Esophagus muscularis mucosa (tissue), 4 donors: ENCODE results near the gene MEGF6. TPM values are rescaled to one million over a fixed set of nuclear protein-coding genes. Genes with fewer than 3 reads are reported as not detected.

Experiments
- DNase-seq: peaks from one replicate; pipeline ENCODE4 v3.0.0-alpha.2; 2017; ENCODE audit errors: extremely low spot score
- H3K27ac ChIP-seq, 4 donors: fragments of 200-600 bp; sonication (generic); replicated peaks in 1 of 4; 1 replicate in 3 of 4; 2 replicates in 1 of 4; pipeline ENCODE4 v1.5.1; 2016 to 2019; ENCODE audit warnings: mild to moderate bottlenecking in 1 of 4
- H3K27me3 ChIP-seq, 4 donors: fragments of 200-600 bp; sonication (generic); one replicate each; pipeline versions ENCODE4 v1.5.1 to v1.6.0; 2016 to 2019
- H3K36me3 ChIP-seq, 4 donors: fragments of 200-600 bp; sonication (generic); one replicate each; pipeline ENCODE4 v1.5.1; 2016 to 2019
- H3K4me1 ChIP-seq, 4 donors: fragments of 200-600 bp; sonication (generic); one replicate each; pipeline ENCODE4 v1.5.1; 2016 to 2019
- H3K4me3 ChIP-seq, 4 donors: fragments of 200-600 bp; sonication (generic); 1 replicate in 2 of 4; 2 replicates in 2 of 4; pipeline ENCODE4 v1.5.1; 2016 to 2019; ENCODE audit warnings: mild to moderate bottlenecking in 4 of 4, moderate library complexity in 1 of 4
- H3K9me3 ChIP-seq, 4 donors: fragments of 200-600 bp; sonication (generic); 1 replicate in 3 of 4; 2 replicates in 1 of 4; pipeline ENCODE4 v1.5.1; 2016 to 2019
- EP300 ChIP-seq: sonication (generic); formaldehyde crosslinking; IDR thresholded peaks from one replicate; pipeline ENCODE4 v1.6.1; 2017; ENCODE audit warnings: antibody characterized with exemption
- POLR2A ChIP-seq: fragments of 450-650 bp; IDR thresholded peaks from one replicate; pipeline ENCODE4 v1.6.1; 2017; ENCODE audit warnings: antibody characterized with exemption, moderate library complexity, mild to moderate bottlenecking, low read depth
- POLR2AphosphoS5 ChIP-seq, 2 donors: sonication (generic); formaldehyde crosslinking; IDR thresholded peaks; one replicate each; pipeline ENCODE4 v1.6.1; 2017; ENCODE audit warnings: antibody characterized with exemption in 2 of 2
- WGBS: methylation state at CpG from one replicate; pipeline ENCODE4 v1.1.5; 2018; 5-methylcytosine and 5-hydroxymethylcytosine counted together
- intact Hi-C: fragments of 100-400 bp; cut with DNase I; formaldehyde crosslinking; loops from one replicate; pipeline ENCODE4 v1.15.1; 2023
- total RNA-seq, 4 donors: library from RNA; depleted of rRNA; stranded (reverse); fragments of >200 nt; gene quantifications; one replicate each; pipeline versions ENCODE4 v1.1.0 to v1.2.1, GENCODE V29; 2016
- TF ChIP-seq, protein P1 (sequence below), 3 experiments: fragments of 200-600 bp in 2 of 3; fragments of 450-650 bp in 1 of 3; sonication (generic) in 2 of 3; IDR thresholded peaks; one replicate each; pipeline ENCODE4 v1.5.1; 2017 to 2019; ENCODE audit warnings: antibody characterized with exemption in 3 of 3, mild to moderate bottlenecking in 2 of 3, moderate library complexity in 1 of 3

The MEGF6 gene
- total RNA-seq, 4 donors from 2014 or later, result 9.3 to 18.1 (median 12.7) TPM

GRCh38 chr1:3543076-3544039, 68.0 kb downstream of the MEGF6 start:
- 72% methylated on average over 22 of the region's 49 CpGs for WGBS
- peak overlapping the region in 1 of 4 donors; percentile 3 for H3K4me3 ChIP-seq
- peaks cover 13 to 76% (median 61%) of the 10 kb centered on the region in 4 donors for H3K4me1 ChIP-seq
- intact Hi-C loops, result no loop called here
- H3K36me3 ChIP-seq, result no peaks in the 10 kb centered on the region
- TF ChIP-seq POLR2AphosphoS5 (IDR thresholded peaks at IDR 0.05) (peak in 1 of 2 donors; percentile 24), EP300 (no peak)
- H3K27ac ChIP-seq, result peak overlapping the region; percentile 31 to 66 (median 52)
- DNase-seq, result no peak
- H3K9me3 ChIP-seq, result no peaks in the 10 kb centered on the region
- peaks cover 0 to 36% (median 0%) of the 10 kb centered on the region in 4 donors for H3K27me3 ChIP-seq

GRCh38 chr1:3542676-3543075, 68.6 kb downstream of the MEGF6 start:
- peak overlapping the region in 1 of 4 donors; percentile 3 for H3K4me3 ChIP-seq
- TF ChIP-seq POLR2A (no peak), POLR2AphosphoS5 (IDR thresholded peaks at IDR 0.05) (no peak), EP300 (no peak)
- TF ChIP-seq, protein P1, sequence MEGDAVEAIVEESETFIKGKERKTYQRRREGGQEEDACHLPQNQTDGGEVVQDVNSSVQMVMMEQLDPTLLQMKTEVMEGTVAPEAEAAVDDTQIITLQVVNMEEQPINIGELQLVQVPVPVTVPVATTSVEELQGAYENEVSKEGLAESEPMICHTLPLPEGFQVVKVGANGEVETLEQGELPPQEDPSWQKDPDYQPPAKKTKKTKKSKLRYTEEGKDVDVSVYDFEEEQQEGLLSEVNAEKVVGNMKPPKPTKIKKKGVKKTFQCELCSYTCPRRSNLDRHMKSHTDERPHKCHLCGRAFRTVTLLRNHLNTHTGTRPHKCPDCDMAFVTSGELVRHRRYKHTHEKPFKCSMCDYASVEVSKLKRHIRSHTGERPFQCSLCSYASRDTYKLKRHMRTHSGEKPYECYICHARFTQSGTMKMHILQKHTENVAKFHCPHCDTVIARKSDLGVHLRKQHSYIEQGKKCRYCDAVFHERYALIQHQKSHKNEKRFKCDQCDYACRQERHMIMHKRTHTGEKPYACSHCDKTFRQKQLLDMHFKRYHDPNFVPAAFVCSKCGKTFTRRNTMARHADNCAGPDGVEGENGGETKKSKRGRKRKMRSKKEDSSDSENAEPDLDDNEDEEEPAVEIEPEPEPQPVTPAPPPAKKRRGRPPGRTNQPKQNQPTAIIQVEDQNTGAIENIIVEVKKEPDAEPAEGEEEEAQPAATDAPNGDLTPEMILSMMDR (IDR thresholded peaks at IDR 0.05), result no peak
- intact Hi-C loops, result no loop called here
- no peaks in the 10 kb centered on the region for H3K36me3 ChIP-seq
- peaks cover 8 to 76% (median 55%) of the 10 kb centered on the region in 4 donors for H3K4me1 ChIP-seq
- 93% methylated on average over 5 of the region's 9 CpGs for WGBS
- no peak for DNase-seq
- peaks cover 0 to 29% (median 0%) of the 10 kb centered on the region in 4 donors for H3K27me3 ChIP-seq
- no peaks in the 10 kb centered on the region for H3K9me3 ChIP-seq
- H3K27ac ChIP-seq, result peak overlapping the region; percentile 31 to 66 (median 52)

- peaks cover 0 to 26% (median 0%) of the 10 kb centered on the region in 4 donors for H3K27me3 ChIP-seq
- 40% methylated on average over 1 of the region's 18 CpGs for WGBS
- H3K27ac ChIP-seq, result peak overlapping the region; percentile 7 to 68 (median 32)
- no peak overlapping the region for H3K4me3 ChIP-seq
- no peaks in the 10 kb centered on the region for H3K9me3 ChIP-seq
- TF ChIP-seq, protein P1 (IDR thresholded peaks at IDR 0.05), result no peak
- TF ChIP-seq POLR2AphosphoS5 (IDR thresholded peaks at IDR 0.05) (no peak), EP300 (no peak), POLR2A (no peak)
- H3K4me1 ChIP-seq, result peaks cover 8 to 70% (median 48%) of the 10 kb centered on the region in 4 donors
- H3K36me3 ChIP-seq, result no peaks in the 10 kb centered on the region
- no peak for DNase-seq
- intact Hi-C loops, result no loop called here
Observed at GRCh38 chr1:3541936-3542335, 69.4 kb downstream of the MEGF6 start.

DNA sequence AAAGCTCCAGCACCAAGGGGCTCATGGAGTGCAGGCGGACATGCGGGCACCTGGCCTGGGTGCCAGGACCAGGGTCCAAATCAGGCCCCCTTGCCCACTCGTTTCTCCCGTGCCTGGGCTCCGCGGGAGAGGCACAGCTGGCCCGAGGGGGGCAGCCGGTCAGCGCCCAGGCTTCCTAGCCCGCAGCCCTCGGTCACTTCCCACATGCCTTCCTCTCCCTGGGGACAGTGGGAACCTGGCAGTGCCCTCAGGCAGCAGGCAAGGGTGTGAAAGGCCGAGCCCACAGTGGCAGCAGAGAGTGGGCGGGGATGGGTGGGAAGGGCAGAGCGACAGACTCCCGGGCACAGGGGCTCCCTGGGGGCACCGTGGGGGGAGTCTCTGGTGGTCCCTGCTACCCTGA, 69.8 kb downstream of the MEGF6 start:
- H3K27ac ChIP-seq, result peak overlapping the region; percentile 7 to 68 (median 28)
- H3K4me1 ChIP-seq, result peaks cover 8 to 68% (median 47%) of the 10 kb centered on the region in 4 donors
- intact Hi-C loops, result no loop called here

More for the DNA sequence above, 69.8 kb downstream of the MEGF6 start:
- Histone ChIP-seq H3K27me3 (peaks cover 0 to 21% (median 0%) of the 10 kb centered on the region in 4 donors), H3K36me3 (no peaks in the 10 kb centered on the region), H3K9me3 (no peaks in the 10 kb centered on the region), H3K4me3 (no peak overlapping the region)
- TF ChIP-seq POLR2AphosphoS5 (IDR thresholded peaks at IDR 0.05), result no peak
- no peak for TF ChIP-seq EP300
- TF ChIP-seq, protein P1 (IDR thresholded peaks at IDR 0.05), result no peak
- no peak for TF ChIP-seq POLR2A
- WGBS, result 81% methylated on average over 5 of the region's 16 CpGs
- no peak for DNase-seq
